PFSK-1 (cell line): Measurements from ENCODE around the gene DAGLA.

Experiments
- FOXP2 ChIP-seq: optimal IDR thresholded peaks from 2 replicates; pipeline ENCODE3; 2011; ENCODE audit warnings: borderline replicate concordance, control low read depth, inconsistent platforms; ENCODE audit not compliant: insufficient read depth; ENCODE audit errors: extremely low read length, extremely low read depth
- POLR2AphosphoS5 ChIP-seq: IDR thresholded peaks from 2 replicates; pipeline ENCODE4 v1.6.1; 2012; ENCODE audit warnings: low read depth, mild to moderate bottlenecking, control low read depth, low read length, moderate library complexity
- SIN3A ChIP-seq: IDR thresholded peaks from 2 replicates; pipeline ENCODE4 v1.6.1; 2012; ENCODE audit warnings: mild to moderate bottlenecking, low read length, moderate library complexity, borderline replicate concordance; ENCODE audit not compliant: insufficient read depth
- TAF1 ChIP-seq: IDR thresholded peaks from 2 replicates; pipeline ENCODE4 v1.6.1; 2012; ENCODE audit warnings: low read length, control low read depth, borderline replicate concordance; ENCODE audit not compliant: insufficient read depth
- TF ChIP-seq, protein P1 (sequence below), 2 experiments: IDR thresholded peaks; 2 replicates each; pipeline versions ENCODE4 v1.6.1 to v1.8.0; 2011 to 2012; ENCODE audit warnings: low read depth in 2 of 2, low read length in 2 of 2, control low read depth in 1 of 2, inconsistent platforms in 1 of 2, mild to moderate bottlenecking in 1 of 2, moderate library complexity in 1 of 2; ENCODE audit not compliant: insufficient read depth in 1 of 2

The DAGLA gene

DNA sequence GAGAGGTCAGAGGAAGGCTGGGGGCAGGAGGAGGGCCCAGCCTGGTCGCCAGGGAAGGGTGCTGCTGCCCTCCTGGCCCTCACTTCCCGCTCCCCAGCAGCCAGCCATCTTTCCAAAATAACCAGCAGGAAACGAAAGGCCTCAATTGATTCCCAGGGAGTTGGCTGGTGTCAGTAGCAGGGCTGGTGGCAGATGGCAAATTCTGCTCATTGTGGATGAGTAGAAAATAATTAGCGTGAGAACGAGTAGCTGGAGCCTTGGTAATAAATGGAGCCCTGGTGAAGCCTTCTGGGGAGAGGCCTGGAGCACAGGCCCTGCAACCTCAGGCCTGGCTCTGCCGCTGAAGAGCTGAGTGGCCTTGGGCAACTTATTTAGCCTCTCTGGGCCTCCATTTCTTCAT, 31.3 kb downstream of the DAGLA start:
- TF ChIP-seq POLR2AphosphoS5 (no peak), SIN3A (no peak), FOXP2 (no peak), TAF1 (no peak)
- TF ChIP-seq, protein P1, sequence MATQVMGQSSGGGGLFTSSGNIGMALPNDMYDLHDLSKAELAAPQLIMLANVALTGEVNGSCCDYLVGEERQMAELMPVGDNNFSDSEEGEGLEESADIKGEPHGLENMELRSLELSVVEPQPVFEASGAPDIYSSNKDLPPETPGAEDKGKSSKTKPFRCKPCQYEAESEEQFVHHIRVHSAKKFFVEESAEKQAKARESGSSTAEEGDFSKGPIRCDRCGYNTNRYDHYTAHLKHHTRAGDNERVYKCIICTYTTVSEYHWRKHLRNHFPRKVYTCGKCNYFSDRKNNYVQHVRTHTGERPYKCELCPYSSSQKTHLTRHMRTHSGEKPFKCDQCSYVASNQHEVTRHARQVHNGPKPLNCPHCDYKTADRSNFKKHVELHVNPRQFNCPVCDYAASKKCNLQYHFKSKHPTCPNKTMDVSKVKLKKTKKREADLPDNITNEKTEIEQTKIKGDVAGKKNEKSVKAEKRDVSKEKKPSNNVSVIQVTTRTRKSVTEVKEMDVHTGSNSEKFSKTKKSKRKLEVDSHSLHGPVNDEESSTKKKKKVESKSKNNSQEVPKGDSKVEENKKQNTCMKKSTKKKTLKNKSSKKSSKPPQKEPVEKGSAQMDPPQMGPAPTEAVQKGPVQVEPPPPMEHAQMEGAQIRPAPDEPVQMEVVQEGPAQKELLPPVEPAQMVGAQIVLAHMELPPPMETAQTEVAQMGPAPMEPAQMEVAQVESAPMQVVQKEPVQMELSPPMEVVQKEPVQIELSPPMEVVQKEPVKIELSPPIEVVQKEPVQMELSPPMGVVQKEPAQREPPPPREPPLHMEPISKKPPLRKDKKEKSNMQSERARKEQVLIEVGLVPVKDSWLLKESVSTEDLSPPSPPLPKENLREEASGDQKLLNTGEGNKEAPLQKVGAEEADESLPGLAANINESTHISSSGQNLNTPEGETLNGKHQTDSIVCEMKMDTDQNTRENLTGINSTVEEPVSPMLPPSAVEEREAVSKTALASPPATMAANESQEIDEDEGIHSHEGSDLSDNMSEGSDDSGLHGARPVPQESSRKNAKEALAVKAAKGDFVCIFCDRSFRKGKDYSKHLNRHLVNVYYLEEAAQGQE (IDR thresholded peaks at IDR 0.05; ENCODE audit: insufficient read depth in 1 of 2, low read depth in 2 of 2, low read length in 2 of 2), result no peak

DNA sequence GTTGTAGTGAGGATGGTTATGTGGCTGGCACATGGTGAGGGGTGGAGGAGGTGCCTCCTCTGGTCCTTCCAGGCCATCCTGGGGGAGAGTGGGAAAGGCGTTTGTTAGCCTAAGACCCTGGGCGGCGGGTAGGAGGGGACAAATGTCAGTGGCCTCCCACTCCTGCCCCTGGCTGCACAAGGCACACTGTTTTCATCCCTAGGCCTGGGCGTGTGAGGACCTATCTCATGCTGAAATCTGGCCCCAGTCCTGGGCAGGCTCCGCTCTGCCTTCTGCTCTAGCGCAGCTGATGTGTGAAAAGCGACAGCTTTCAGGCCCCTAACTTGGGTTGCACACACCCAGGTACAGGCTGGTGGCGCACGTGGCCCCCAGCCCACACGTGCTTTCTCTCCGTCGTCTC, 32.1 kb downstream of the DAGLA start:
- TF ChIP-seq TAF1 (no peak), SIN3A (no peak), POLR2AphosphoS5 (no peak), FOXP2 (no peak)
- TF ChIP-seq, protein P1 (IDR thresholded peaks at IDR 0.05; ENCODE audit: insufficient read depth in 1 of 2, low read depth in 2 of 2, low read length in 2 of 2), result no peak

DNA sequence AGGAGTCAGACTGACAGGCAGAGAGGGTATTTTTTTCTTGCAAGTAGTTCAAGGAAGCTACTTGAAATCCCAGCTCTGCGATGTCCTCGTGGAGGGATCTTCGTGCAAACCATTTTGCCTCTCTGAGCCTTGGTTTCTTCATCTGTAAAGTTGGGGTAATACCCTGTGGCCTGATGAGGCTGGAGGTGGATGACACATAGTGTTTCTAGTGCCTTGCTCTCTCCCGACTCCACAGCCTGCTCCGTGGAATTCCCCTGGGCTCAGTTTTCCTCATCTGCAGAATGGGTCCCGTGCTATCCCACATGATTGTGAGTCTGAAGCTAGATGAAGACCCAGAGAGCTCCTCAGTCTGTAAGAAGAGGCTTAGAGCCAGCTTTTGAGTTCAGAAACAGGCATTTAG, 32.7 kb downstream of the DAGLA start:
- no peak for TF ChIP-seq POLR2AphosphoS5
- no peak for TF ChIP-seq TAF1
- no peak for TF ChIP-seq FOXP2
- no peak for TF ChIP-seq SIN3A
- TF ChIP-seq, protein P1 (IDR thresholded peaks at IDR 0.05; ENCODE audit: insufficient read depth in 1 of 2, low read depth in 2 of 2, low read length in 2 of 2), result no peak

DNA sequence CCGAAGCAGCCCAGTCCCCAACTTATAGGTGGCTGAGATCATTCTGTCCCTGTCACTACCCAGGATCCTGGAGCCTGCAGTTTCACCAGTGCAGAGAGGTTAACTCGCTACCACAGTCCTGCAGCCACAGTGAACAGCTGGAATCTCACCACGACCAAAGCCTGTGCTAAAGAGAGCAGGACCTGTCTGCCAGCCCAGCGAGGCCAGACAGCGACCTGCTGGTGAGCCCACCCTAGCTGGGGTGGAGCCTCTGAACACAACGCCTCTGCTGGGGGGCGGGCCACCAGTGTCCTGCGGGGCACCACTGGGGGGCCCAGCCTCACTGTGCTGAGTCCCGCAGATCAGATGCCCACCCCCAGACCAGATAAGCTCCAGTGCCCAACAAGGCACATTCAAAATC, 33.3 kb downstream of the DAGLA start:
- no peak for TF ChIP-seq FOXP2
- no peak for TF ChIP-seq TAF1
- TF ChIP-seq POLR2AphosphoS5, result no peak
- TF ChIP-seq, protein P1 (IDR thresholded peaks at IDR 0.05; ENCODE audit: insufficient read depth in 1 of 2, low read depth in 2 of 2, low read length in 2 of 2), result no peak
- TF ChIP-seq SIN3A, result no peak

DNA sequence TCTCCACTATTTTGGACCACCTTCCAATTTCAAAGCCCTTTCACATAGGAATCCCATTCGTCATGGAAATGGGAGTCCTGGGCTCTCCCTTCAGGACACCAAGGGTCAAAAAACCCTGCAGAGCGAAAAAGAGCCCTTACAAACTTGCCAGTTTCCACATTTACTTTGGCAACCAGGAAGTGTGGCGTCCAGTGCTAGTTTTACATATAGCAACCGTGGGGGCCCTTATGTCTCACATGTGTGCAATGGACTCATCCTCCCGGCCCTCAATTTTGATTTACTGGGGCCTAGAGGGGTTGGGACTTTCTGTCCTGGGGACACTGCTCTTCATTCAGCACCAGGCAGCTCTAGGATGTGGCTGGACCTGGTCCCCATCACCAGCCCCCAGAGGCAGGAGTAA, 33.7 kb downstream of the DAGLA start:
- TF ChIP-seq TAF1, result no peak
- TF ChIP-seq POLR2AphosphoS5, result no peak
- TF ChIP-seq, protein P1 (IDR thresholded peaks at IDR 0.05; ENCODE audit: insufficient read depth in 1 of 2, low read depth in 2 of 2, low read length in 2 of 2), result no peak
- no peak for TF ChIP-seq FOXP2
- no peak for TF ChIP-seq SIN3A
